ENCODE measurements around the gene FAM53C.

Gene FAM53C

GRCh38 chr5:138351517-138351916 lies 13.5 kb downstream of the FAM53C start:
- Histone ChIP-seq H3K9ac (ENCODE audit: insufficient read length, low read depth) (no peak overlapping the region), H3K4me3 (ENCODE audit: insufficient read length, low read depth) (no peak overlapping the region), H3K4me1 (ENCODE audit: insufficient read depth, insufficient read length) (no peaks in the 10 kb centered on the region), H3K27me3 (ENCODE audit: insufficient read depth, insufficient read length) (no peaks in the 10 kb centered on the region), H3K36me3 (ENCODE audit: insufficient read depth, insufficient read length, low read length) (peaks cover 53% of the 10 kb centered on the region), H3K9me3 (ENCODE audit: insufficient read depth, low read length) (peaks cover 27% of the 10 kb centered on the region)
- no peak for DNase-seq (ENCODE audit: low read depth, low spot score)
- TF ChIP-seq YY1 (IDR thresholded peaks at IDR 0.05; ENCODE audit: insufficient read depth, insufficient read length) (no peak), SUZ12 (IDR thresholded peaks at IDR 0.05; ENCODE audit: extremely low read depth, insufficient read depth, insufficient read length) (no peak), ZNF274 (IDR thresholded peaks at IDR 0.05; ENCODE audit: low read depth, low read length) (no peak)

- peak within 1 kb of the TSS; percentile 85 for H3K9ac ChIP-seq (ENCODE audit: insufficient read length, low read depth)
- DNase-seq (ENCODE audit: low read depth, low spot score), result peak; percentile 81
- H3K4me3 ChIP-seq (ENCODE audit: insufficient read length, low read depth), result peak within 1 kb of the TSS; percentile 65
- TF ChIP-seq YY1 (IDR thresholded peaks at IDR 0.05; ENCODE audit: insufficient read depth, insufficient read length), result no peak
- no peak for TF ChIP-seq SUZ12 (IDR thresholded peaks at IDR 0.05; ENCODE audit: extremely low read depth, insufficient read depth, insufficient read length)
- no peak for TF ChIP-seq ZNF274 (IDR thresholded peaks at IDR 0.05; ENCODE audit: low read depth, low read length)
- no peaks in the 10 kb centered on the region for H3K27me3 ChIP-seq (ENCODE audit: insufficient read depth, insufficient read length)
- H3K4me1 ChIP-seq (ENCODE audit: insufficient read depth, insufficient read length), result no peaks in the 10 kb centered on the region
- peaks cover 46% of the 10 kb centered on the region for H3K36me3 ChIP-seq (ENCODE audit: insufficient read depth, insufficient read length, low read length)
- peaks cover 27% of the 10 kb centered on the region for H3K9me3 ChIP-seq (ENCODE audit: insufficient read depth, low read length)
Measured at GRCh38 chr5:138352071-138352721, 14.1 kb downstream of the FAM53C start, which contains the start of gene KDM3B. Gene KDM3B (plus strand): TSS chr5:138352685. CDS start chr5:138352796, 111 bp downstream.

- Histone ChIP-seq H3K27me3 (ENCODE audit: insufficient read depth, insufficient read length) (no peaks in the 10 kb centered on the region), H3K9me3 (ENCODE audit: insufficient read depth, low read length) (peaks cover 27% of the 10 kb centered on the region), H3K36me3 (ENCODE audit: insufficient read depth, insufficient read length, low read length) (peaks cover 39% of the 10 kb centered on the region), H3K4me3 (ENCODE audit: insufficient read length, low read depth) (peak overlapping the region; percentile 65), H3K9ac (ENCODE audit: insufficient read length, low read depth) (peak overlapping the region; percentile 85), H3K4me1 (ENCODE audit: insufficient read depth, insufficient read length) (no peaks in the 10 kb centered on the region)
- no peak for DNase-seq (ENCODE audit: low read depth, low spot score)
- TF ChIP-seq SUZ12 (IDR thresholded peaks at IDR 0.05; ENCODE audit: extremely low read depth, insufficient read depth, insufficient read length) (no peak), ZNF274 (IDR thresholded peaks at IDR 0.05; ENCODE audit: low read depth, low read length) (no peak)
Measured at GRCh38 chr5:138352722-138353559, 14.9 kb downstream of the FAM53C start.

GRCh38 chr5:138353560-138354080 lies 15.6 kb downstream of the FAM53C start:
- DNase-seq (ENCODE audit: low read depth, low spot score), result no peak
- Histone ChIP-seq H3K4me1 (ENCODE audit: insufficient read depth, insufficient read length) (no peaks in the 10 kb centered on the region), H3K4me3 (ENCODE audit: insufficient read length, low read depth) (peak overlapping the region; percentile 65), H3K27me3 (ENCODE audit: insufficient read depth, insufficient read length) (no peaks in the 10 kb centered on the region), H3K9me3 (ENCODE audit: insufficient read depth, low read length) (peaks cover 27% of the 10 kb centered on the region), H3K9ac (ENCODE audit: insufficient read length, low read depth) (peak overlapping the region; percentile 85), H3K36me3 (ENCODE audit: insufficient read depth, insufficient read length, low read length) (peaks cover 32% of the 10 kb centered on the region)
- no peak for TF ChIP-seq SUZ12 (IDR thresholded peaks at IDR 0.05; ENCODE audit: extremely low read depth, insufficient read depth, insufficient read length)
- TF ChIP-seq YY1 (IDR thresholded peaks at IDR 0.05; ENCODE audit: insufficient read depth, insufficient read length), result no peak

- H3K27me3 ChIP-seq (ENCODE audit: insufficient read depth, insufficient read length), result no peaks in the 10 kb centered on the region
- peak overlapping the region; percentile 85 for H3K9ac ChIP-seq (ENCODE audit: insufficient read length, low read depth)
- H3K4me1 ChIP-seq (ENCODE audit: insufficient read depth, insufficient read length), result no peaks in the 10 kb centered on the region
- peaks cover 25% of the 10 kb centered on the region for H3K36me3 ChIP-seq (ENCODE audit: insufficient read depth, insufficient read length, low read length)
- H3K9me3 ChIP-seq (ENCODE audit: insufficient read depth, low read length), result peaks cover 27% of the 10 kb centered on the region
- no peak for DNase-seq (ENCODE audit: low read depth, low spot score)
- peak overlapping the region; percentile 65 for H3K4me3 ChIP-seq (ENCODE audit: insufficient read length, low read depth)
- TF ChIP-seq YY1 (IDR thresholded peaks at IDR 0.05; ENCODE audit: insufficient read depth, insufficient read length), result peak; percentile 19
- no peak for TF ChIP-seq ZNF274 (IDR thresholded peaks at IDR 0.05; ENCODE audit: low read depth, low read length)
Measured at GRCh38 chr5:138354387-138354786, 16.3 kb downstream of the FAM53C start.

GRCh38 chr5:138354926-138355378 lies 16.9 kb downstream of the FAM53C start:
- peaks cover 27% of the 10 kb centered on the region for H3K9me3 ChIP-seq (ENCODE audit: insufficient read depth, low read length)
- no peak overlapping the region for H3K9ac ChIP-seq (ENCODE audit: insufficient read length, low read depth)
- H3K4me1 ChIP-seq (ENCODE audit: insufficient read depth, insufficient read length), result no peaks in the 10 kb centered on the region
- H3K36me3 ChIP-seq (ENCODE audit: insufficient read depth, insufficient read length, low read length), result peaks cover 20% of the 10 kb centered on the region
- no peak for DNase-seq (ENCODE audit: low read depth, low spot score)
- TF ChIP-seq SUZ12 (IDR thresholded peaks at IDR 0.05; ENCODE audit: extremely low read depth, insufficient read depth, insufficient read length), result no peak
- TF ChIP-seq YY1 (IDR thresholded peaks at IDR 0.05; ENCODE audit: insufficient read depth, insufficient read length), result no peak
- TF ChIP-seq ZNF274 (IDR thresholded peaks at IDR 0.05; ENCODE audit: low read depth, low read length), result no peak
- no peaks in the 10 kb centered on the region for H3K27me3 ChIP-seq (ENCODE audit: insufficient read depth, insufficient read length)
- peak overlapping the region; percentile 65 for H3K4me3 ChIP-seq (ENCODE audit: insufficient read length, low read depth)

- Histone ChIP-seq H3K36me3 (ENCODE audit: insufficient read depth, insufficient read length, low read length) (peaks cover 10% of the 10 kb centered on the region), H3K9me3 (ENCODE audit: insufficient read depth, low read length) (peaks cover 9% of the 10 kb centered on the region), H3K4me1 (ENCODE audit: insufficient read depth, insufficient read length) (no peaks in the 10 kb centered on the region), H3K27me3 (ENCODE audit: insufficient read depth, insufficient read length) (no peaks in the 10 kb centered on the region), H3K4me3 (ENCODE audit: insufficient read length, low read depth) (no peak overlapping the region), H3K9ac (ENCODE audit: insufficient read length, low read depth) (no peak overlapping the region)
- DNase-seq (ENCODE audit: low read depth, low spot score), result no peak
- no peak for TF ChIP-seq YY1 (IDR thresholded peaks at IDR 0.05; ENCODE audit: insufficient read depth, insufficient read length)
- no peak for TF ChIP-seq ZNF274 (IDR thresholded peaks at IDR 0.05; ENCODE audit: low read depth, low read length)
- TF ChIP-seq SUZ12 (IDR thresholded peaks at IDR 0.05; ENCODE audit: extremely low read depth, insufficient read depth, insufficient read length), result no peak
Measured at GRCh38 chr5:138359621-138360020, 21.6 kb downstream of the FAM53C start.

Data from NT2/D1 (cell line).